Right lung (tissue), 5 donors: ENCODE data around the gene LDB2. TPM values are rescaled to one million over a fixed set of nuclear protein-coding genes. Genes with fewer than 3 reads are reported as not detected.

Experiments used
- DNase-seq, 2 donors: peaks; one replicate each; pipeline ENCODE4 v3.0.0-alpha.2; 2013
- polyA plus RNA-seq, 5 donors: library from polyadenylated mRNA; unstranded; fragments of 120-200 nt; gene quantifications; one replicate each; pipeline versions ENCODE4 v1.2.1 to v1.2.3, GENCODE V29; 2013; ENCODE audit warnings: inconsistent platforms in 1 of 5, low replicate concordance in 1 of 5; ENCODE audit not compliant: insufficient read length in 5 of 5, insufficient read depth in 1 of 5

Gene LDB2
- polyA plus RNA-seq, 5 donors = 72.5 to 102 (median 87.9) TPM

DNA sequence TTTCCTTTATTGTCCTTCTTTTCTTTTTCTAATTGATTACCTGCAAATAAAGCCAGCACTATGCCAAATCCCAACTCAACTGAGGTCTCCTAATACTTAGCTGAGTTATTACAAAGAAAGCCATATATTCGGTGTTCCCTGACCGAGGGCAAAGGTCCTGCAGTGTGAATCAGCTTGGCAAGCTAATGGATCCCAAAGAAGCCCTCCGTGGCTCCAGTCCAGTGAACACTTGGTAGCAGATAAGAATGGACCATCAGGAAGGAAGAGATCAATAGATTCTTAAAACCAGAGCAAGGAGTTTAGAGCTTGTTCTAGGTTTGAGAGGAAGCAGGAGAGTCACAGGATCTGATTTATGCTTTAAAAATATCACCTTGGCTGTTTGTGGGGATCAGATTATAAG, 8.5 kb downstream of the LDB2 start:
- DNase-seq = no peak

DNA sequence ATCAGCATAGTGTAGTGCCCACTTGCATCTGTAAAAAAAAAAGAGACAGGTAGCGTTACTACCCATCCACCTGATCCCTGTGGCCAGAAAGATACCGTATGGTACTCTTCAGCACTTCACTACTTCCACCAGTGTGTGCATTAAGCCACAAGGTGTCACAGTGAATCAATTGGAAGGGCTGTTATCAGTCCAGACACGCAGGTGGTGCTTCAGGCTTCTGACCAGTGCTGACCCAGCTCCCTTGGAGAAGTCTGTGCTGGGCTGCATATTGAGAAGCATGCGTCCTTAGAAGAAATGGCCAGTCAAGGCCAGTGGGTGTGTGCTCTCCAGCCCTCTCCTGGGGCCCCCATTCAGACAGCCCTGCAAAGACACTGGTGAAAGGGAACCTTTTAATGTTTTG, 10.6 kb downstream of the LDB2 start:
- DNase-seq = no peak

DNA sequence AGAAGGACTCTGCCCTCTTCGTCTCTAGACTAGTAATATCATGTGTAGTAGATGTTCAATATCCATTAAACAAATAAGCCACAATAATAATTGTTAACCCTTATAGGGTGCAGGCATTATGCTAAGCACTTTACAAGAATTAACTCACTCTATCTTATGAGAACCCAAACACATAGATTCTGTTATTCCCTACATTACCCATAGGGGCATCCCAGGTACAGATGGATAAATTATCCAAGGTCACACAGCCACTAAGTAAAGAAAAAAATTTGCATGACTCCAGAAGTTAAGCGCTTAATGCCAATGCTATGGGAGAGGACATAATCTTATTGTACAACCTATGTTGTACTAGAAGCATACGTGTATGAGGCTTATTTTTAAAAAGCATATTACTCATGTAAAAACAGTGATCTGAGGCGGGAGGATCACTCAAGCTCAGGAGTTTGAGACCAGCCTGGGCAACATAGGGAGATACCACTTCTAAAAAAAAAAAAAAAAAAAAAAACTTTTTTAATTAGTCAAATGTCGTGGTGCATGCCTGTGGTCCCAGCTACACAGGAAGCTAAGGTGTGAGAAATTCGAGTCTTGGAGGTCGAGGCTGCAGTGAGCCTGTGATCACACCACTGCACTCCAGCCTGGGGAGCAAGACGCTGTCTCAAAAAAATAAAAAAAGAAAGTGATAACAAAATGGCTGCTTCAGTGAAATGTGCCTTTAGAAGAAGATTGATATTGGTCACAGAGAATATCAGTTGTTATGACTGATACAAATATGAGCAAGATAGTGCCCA, 13.6 kb downstream of the LDB2 start:
- no peak for DNase-seq

DNA sequence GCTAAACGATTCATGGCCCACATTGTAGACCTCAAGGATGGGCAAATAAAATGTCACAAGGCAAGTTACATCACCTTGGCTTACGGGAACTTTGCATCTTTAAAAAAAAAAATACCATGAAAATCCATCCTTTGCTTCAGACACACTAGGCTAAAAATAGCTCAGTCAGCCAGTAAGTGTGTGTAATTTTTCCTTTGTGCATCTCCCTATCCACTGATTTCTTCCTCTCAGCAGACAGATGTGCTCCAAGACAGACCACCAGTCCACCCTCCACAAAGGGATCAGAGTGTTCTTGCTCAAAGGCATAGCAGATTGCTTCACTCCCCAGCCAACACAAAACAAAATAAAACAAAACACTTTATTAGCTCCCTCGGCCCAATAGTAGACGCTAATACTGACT, 14.6 kb downstream of the LDB2 start:
- DNase-seq = no peak

DNA sequence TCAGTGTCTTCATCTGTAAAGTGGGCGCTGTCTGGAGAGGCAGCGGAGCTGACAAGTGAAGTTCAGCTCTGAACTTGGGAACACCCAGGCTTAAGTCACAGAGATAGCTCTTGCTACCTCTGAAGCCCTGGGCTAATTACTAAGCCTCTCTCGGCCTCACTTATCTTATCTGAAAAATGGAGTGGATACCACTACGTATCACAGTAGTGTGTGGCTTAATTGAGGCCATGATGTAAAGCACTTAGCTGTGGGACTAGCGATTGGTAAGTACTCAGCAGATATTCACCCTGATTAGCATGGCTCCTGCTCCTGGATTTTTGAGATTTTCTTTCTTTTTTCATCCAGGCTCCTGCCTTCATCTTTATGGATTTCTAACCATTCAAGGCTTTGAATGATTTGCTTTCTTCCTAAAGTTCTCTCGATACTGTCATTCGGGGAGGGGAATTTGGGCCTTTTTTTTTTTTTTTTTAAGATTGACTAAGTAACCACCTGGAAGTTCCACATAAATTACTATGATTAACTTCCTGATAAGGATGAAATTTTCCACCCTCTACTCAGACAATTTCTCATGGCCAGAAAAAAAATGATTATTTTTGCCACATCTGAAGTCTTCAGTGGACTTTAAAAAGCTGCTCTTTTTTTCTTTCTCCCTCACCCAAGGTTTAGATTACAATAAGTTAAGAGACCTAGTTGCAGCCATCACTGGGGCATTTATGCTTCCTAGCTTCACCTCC, 17.1 kb downstream of the LDB2 start:
- DNase-seq = no peak

DNA sequence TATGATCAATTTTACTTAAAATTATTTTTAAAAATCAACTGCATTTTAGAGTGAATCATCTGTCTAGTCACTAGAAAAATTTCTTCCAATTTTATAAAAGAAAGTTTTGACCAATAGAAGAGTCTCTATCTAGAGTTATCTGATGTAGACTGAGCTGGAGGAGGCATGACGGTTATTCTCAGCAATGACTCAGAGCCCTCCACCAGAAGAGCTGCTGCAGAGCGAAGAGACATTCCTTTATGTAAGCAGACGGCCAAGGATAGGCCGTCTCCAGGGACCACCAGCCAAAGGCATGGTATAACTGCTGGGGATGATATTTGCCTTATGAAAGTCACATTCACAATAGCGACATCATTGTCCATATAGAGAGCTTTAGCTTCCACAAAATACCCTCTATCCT, 23.0 kb downstream of the LDB2 start:
- DNase-seq = no peak

DNA sequence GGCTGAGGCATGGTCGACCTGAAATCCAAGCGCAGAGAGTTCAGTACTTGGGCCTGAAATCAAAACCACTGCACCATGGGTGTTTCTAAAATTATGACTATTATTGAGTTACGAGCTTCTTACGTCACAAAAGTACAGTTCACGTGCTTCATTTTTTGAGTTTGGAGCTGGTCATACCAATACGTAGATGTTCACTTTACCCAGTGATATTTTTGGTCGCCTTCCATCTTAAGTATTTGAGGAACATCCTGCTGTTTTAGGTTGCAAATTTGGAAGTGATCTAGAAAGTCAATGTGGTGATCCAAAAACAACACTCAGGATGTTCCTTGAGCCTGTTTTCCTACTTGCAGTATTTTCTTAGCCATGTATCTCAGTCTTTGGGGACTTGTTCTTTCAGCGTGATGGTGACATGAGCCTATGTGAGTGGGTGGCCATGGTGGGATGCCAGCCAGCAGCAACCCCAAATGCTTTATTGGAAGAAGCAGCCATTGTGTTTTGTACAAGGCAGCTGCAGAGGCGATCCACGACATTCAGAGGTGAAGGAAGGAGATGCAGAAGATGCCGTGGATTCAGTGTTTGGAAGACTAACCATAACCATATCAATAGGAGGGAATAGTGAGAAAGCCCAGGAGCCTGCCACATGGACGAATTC, 28.7 kb downstream of the LDB2 start:
- DNase-seq = no peak

DNA sequence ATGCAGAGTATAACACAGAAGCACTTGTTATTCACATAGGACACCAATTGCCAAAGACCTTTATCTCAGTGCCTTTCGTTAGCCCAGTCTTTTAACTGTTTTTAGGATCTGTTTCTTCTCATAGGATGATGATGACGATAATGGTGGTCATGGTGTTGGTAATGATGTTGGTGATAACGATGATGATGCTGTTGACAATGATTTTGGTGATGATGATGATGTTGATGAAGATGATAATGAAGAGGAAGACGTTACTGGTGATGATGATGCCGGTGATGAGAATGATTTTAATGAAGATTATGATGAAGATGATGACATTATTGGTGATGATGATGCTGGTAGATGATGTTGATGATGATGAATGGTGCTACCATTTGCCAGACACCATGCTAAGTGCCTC, 29.8 kb downstream of the LDB2 start:
- DNase-seq = no peak

DNA sequence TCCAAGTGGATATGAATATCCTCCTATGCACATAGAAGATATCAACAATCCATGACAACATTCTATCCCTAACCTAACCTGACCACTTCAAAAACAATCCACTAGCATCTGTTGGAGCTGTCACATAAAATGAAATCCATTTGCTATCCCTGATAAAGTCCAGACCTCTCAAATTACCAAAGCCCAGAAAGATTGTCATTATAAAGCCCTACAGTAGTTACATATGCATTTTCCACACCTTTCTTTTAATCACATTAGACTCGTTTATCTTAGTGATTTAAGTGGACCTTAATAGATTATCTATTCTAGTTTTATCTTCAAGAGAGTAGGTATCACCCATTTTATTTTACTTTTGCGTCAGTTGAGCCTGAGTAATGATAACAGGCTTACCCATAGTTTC, 30.6 kb downstream of the LDB2 start:
- no peak for DNase-seq

DNA sequence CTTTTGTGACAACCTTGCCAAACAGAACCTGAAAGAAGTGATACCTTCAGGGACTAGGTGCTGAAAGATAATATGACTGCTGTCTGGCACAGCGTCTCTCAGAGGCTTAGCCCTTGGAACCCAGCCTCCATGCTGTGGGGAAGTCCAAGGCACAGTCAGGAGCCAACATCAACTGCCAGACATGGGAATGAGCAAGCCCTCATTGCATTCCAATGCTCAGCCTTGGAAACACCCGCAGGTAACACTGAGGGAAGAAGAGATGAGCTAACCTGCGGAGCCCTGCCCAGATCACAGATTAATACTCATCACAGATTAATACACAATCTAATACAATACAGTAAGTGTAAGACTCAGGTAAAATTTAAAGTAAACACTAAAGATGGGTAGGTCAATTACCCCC, 31.5 kb downstream of the LDB2 start:
- no peak for DNase-seq

DNA sequence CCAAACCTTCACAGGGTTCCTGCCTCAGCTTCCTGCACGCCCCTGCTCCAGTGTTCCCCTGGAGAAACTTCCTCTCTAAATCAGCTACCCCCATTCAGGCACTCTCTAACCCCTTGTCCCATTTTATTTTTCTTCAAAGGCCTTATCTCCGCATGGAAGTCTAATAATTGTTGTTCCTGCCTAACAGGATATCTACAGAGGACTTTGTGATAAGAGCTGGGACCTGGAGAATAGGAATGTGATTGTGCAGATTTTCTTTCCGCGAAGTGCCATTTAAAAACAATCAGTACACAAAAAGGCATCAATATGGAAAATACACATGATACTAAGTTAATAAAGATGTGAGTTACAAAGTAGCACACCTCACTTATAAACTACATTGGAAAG, 32.6 kb downstream of the LDB2 start:
- no peak for DNase-seq

DNA sequence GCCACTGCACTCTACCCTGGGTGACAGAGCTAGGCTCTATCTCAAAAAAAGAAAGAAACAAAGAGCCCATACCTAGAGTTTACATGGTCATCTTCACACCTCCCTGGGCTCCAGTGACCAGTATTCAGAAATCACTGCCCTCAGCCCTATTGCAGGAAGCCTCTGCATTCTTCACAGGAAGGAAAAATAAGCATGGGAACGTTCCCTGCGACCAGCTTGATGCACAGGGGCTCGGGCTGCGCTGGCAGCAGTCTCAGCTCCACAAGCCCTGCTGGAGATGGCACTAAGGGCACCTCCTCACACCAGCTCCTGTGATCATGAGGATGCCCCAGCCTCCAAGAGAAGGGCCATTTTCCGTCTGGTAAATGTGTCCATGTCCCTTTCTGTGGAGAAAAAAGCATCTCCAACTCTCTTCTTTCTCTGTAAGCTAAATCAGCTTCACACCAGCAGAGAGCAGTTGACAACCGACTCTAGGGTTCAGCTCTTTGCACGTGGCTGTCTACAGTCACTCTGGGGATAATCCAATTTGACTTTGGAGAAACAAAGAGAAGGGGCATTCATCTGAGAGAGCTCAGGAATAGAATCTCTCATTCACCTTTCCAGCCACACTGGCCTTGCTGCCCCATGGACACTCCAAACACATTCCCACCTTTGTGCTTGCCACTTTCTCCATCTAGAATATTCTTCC, 33.1 kb downstream of the LDB2 start:
- no peak for DNase-seq

DNA sequence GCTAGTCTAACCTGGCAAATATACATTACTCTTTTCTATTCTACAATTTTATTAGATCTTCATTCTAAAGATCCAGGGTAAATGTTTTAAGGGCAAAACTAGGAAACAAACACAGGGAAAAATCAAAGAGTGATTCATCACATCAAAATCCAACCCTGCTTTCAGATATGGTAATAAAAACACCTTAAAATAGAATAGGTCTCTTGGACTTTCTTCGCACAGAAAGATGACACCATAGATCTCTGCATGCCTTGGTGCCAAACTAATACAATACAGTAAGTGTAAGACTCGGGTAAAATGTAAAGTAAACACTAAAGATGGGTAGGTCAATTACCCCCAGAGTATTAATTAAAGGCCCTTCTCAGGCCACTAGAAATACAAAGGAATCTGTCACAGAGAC, 34.2 kb downstream of the LDB2 start:
- DNase-seq = no peak

DNA sequence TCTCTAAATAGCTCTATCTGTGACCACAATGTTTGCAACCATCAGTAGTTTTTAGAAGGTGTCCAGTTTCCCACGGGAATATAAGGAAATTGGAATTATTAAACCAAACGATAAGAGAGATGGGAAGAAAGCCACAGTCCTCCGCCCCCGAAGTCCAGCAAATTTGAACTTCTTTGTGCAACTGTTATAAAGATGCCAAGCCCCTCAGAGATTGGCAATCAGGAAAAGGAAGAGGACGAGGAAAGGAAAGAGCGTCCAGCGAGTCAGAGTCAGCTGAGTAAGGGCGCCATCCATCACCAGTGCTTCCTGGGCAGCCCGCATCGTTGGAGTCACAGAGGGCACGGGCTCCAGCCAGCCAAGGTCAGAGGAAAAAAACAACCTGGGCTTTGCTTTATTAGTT, 35.7 kb downstream of the LDB2 start:
- DNase-seq = no peak

DNA sequence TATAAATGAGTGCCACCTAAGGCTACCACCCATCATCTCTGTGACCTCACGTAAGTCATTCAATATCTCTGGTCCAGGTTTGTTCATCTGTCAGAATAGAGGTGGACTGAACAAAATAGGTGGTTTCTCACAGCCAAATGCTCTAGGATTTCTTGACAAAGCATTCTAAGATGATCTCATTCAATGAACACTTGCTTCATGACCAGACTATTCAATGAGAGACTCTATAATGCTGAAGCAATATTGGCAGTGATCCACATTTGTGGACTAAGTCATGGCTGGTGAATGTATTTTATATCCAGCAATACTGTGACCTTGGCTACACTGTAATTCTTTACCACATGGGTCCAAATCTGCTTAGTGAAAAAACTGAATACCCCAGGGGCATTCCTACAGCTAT, 37.9 kb downstream of the LDB2 start:
- DNase-seq = no peak

DNA sequence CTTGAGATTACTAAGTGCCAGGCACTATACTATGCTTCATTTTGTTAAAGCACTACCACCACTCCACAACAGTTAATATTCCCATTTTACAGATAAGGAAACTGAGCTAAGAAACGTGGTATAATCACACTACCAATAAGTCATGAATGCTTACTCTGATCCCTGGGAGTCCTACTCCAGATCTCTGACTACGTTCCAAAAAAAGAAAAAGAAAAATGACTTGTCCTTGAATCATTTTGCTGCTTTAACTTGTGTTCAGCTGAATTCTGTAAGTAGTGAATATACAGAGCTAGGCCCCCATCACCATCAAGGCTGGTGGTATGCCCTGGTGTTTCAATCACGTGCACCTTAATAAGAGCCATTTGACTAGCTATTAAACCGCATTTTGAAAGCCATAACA, 39.4 kb downstream of the LDB2 start:
- no peak for DNase-seq

DNA sequence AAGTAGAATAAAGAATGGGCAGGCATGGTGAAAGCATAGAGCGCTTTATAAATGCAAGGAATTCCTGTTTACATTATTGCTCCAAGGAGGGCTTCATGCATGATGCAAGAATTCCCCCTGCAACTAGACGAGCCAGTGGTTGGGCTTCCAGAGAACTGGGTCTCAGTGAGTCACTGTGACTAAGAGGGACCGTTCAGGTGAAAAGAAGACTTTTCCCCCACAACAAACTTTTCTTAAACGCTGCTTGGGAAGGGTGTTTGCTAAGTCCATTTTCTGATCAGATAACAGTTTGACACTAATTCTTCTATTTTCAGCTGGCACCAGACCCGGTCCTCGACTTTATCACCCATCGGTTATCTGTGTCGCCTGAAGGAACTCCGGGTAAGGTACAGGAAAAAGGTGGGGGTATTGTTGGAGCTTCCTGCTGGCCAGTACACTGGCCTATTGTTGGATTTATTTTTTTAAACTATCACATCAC, 40.1 kb downstream of the LDB2 start:
- DNase-seq = peak in 1 of 2 donors; percentile 21

DNA sequence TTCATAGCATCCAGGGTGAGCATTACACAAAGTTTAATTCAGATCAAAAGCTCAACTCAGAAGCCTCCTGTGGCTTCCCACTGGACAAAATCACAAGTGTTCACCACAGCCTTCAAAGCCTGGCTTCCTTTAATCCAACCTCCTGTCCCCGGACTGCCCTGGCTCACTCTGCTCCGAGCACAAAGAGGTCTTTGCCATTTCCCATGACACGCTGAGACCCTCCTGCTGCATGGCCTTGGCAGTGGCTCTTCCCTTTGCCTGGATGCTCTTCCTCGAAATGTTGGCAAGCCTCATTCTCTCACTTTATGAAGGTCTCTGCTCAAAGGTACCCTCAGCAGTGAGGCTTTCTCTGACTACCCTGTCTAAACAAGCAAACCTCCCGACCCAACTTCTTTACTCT, 41.0 kb downstream of the LDB2 start:
- no peak for DNase-seq

DNA sequence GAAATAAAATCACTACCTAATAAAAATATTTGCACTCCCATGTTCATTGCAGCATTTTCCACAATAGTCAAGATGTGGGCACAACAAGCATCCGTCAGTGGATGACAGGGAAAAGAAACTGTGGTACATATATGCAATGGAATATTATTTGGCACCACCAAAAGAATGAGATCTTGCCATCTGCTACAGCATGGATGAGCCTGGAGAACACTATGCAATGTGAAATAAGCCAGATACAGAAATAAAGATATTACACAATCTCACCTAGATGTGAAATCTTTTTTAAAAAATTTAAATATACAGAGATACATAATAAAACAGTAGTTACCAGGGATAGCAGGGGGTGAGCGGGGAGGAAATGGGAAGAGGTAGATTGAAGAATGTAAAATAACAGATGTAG, 44.8 kb downstream of the LDB2 start:
- DNase-seq = no peak

DNA sequence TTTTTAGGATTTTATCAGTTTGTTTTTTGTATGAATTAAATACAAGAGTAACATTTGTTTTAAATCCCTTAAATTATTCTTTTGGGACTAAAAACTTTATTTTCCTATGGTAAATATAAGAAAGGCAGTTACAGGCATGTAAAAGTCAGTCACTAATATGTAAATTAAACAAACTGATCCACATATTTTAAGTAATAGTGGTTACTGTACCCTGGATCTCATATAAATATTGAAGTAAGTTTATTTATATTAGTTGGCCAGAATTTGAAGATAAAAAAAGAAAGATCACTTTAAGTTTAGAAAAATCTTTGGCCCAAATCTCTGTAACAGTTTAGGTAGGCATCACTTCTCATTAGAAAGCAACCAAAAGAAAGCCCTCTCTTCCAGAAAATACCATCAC, 45.8 kb downstream of the LDB2 start:
- DNase-seq = no peak

DNA sequence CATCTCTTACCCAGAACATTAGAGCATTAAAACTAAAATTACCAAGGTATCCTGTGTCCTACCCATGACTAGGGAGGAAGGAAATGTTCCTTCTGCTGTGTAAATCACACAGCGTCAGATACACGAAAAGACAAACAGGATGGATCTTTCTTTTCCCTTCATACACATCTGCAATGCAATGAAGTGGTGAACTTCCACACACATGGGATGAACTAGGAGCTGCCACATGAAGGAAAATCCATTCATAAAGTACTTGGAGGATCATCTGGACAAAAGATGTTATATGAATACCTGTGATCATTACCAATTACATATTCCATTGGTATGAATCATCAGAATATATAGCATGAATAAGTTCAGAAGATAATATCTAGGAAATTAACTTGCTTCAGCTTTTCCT, 46.2 kb downstream of the LDB2 start:
- no peak for DNase-seq

DNA sequence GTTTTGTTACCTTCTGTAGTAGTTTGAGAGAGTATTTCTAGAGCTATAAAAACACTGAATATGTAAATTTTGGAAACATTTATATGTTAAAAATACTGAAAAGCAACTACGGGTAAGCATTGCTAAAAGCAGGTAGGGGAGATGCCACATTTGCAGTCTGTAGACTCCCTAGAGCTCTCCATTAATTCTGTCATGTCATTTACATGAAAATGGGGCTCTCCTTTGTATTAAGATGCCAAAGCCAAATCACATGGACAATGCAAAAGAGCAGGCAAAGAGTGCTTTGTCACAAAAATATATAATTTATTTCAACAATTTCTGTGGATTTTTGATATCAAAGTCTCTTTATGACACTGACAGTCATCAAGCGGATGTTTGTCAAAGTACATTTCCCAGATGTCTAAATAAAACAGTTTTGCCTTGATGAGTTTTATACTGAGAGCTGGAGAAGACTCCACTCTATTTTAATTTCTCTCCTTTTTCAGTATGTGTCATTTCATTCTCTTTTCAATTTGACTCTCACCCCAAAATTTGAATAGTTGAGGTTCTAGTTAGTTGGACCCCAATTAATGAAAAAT, 51.8 kb downstream of the LDB2 start:
- no peak for DNase-seq
